ENCODE results near the gene NFIB.

The NFIB gene

GRCh38 chr9:14099737-14100136 lies 214.2 kb downstream of the NFIB start:
- H3K79me2 ChIP-seq (ENCODE audit: low read length), result no peaks in the 10 kb centered on the region
- H3K9me3 ChIP-seq (replicated peaks; ENCODE audit: insufficient read depth, low read length), result no peaks in the 10 kb centered on the region
- H3K27me3 ChIP-seq (replicated peaks; ENCODE audit: insufficient read depth, low read length), result no peaks in the 10 kb centered on the region
- H4K20me1 ChIP-seq (ENCODE audit: insufficient read depth, low read length), result no peaks in the 10 kb centered on the region
- H3K36me3 ChIP-seq (replicated peaks; ENCODE audit: insufficient read depth, low read length), result no peaks in the 10 kb centered on the region
- no peak overlapping the region for H3K9ac ChIP-seq (ENCODE audit: low read length)
- no peak overlapping the region for H3K4me2 ChIP-seq (ENCODE audit: low read depth, low read length)
- no peak overlapping the region for H2AFZ ChIP-seq (ENCODE audit: low read length)
- no peaks in the 10 kb centered on the region for H3K9me2 ChIP-seq (replicated peaks; ENCODE audit: insufficient read depth, low read length)
- TF ChIP-seq EZH2phosphoT487 (IDR thresholded peaks at IDR 0.05; ENCODE audit: low read length) (no peak), EZH2 (optimal IDR thresholded peaks at IDR 0.05; ENCODE audit: low read depth, low read length) (no peak), CTCF (IDR thresholded peaks at IDR 0.05; ENCODE audit: low read length) (no peak)
- no peaks in the 10 kb centered on the region for H3K4me1 ChIP-seq (ENCODE audit: low read length)
- H3K27ac ChIP-seq (ENCODE audit: low read length), result no peak overlapping the region
- no peak for DNase-seq
- H3K4me3 ChIP-seq (ENCODE audit: low read length), result no peak overlapping the region
- no peaks in the 10 kb centered on the region for H3F3A ChIP-seq (ENCODE audit: insufficient read depth, low read length)

- Histone ChIP-seq H4K20me1 (ENCODE audit: insufficient read depth, low read length) (no peaks in the 10 kb centered on the region), H3K9ac (ENCODE audit: low read length) (no peak overlapping the region), H3K4me1 (ENCODE audit: low read length) (no peaks in the 10 kb centered on the region), H3K9me3 (replicated peaks; ENCODE audit: insufficient read depth, low read length) (no peaks in the 10 kb centered on the region), H3K9me2 (replicated peaks; ENCODE audit: insufficient read depth, low read length) (no peaks in the 10 kb centered on the region), H3K36me3 (replicated peaks; ENCODE audit: insufficient read depth, low read length) (no peaks in the 10 kb centered on the region), H3K27me3 (replicated peaks; ENCODE audit: insufficient read depth, low read length) (no peaks in the 10 kb centered on the region), H3K79me2 (ENCODE audit: low read length) (no peaks in the 10 kb centered on the region), H3F3A (ENCODE audit: insufficient read depth, low read length) (no peaks in the 10 kb centered on the region), H3K27ac (ENCODE audit: low read length) (no peak overlapping the region), H3K4me3 (ENCODE audit: low read length) (no peak overlapping the region), H3K4me2 (ENCODE audit: low read depth, low read length) (no peak overlapping the region), H2AFZ (ENCODE audit: low read length) (no peak overlapping the region)
- no peak for DNase-seq
- TF ChIP-seq EZH2phosphoT487 (IDR thresholded peaks at IDR 0.05; ENCODE audit: low read length) (no peak), CTCF (IDR thresholded peaks at IDR 0.05; ENCODE audit: low read length) (no peak), EZH2 (optimal IDR thresholded peaks at IDR 0.05; ENCODE audit: low read depth, low read length) (no peak)
Observed at GRCh38 chr9:14098486-14099180, 215.3 kb downstream of the NFIB start.

GRCh38 chr9:14097666-14098415 lies 216.1 kb downstream of the NFIB start:
- H4K20me1 ChIP-seq (ENCODE audit: insufficient read depth, low read length), result no peaks in the 10 kb centered on the region
- no peaks in the 10 kb centered on the region for H3K27me3 ChIP-seq (replicated peaks; ENCODE audit: insufficient read depth, low read length)
- H3K9me2 ChIP-seq (replicated peaks; ENCODE audit: insufficient read depth, low read length), result no peaks in the 10 kb centered on the region
- TF ChIP-seq EZH2phosphoT487 (IDR thresholded peaks at IDR 0.05; ENCODE audit: low read length) (no peak), CTCF (IDR thresholded peaks at IDR 0.05; ENCODE audit: low read length) (no peak), EZH2 (optimal IDR thresholded peaks at IDR 0.05; ENCODE audit: low read depth, low read length) (no peak)
- H3K9ac ChIP-seq (ENCODE audit: low read length), result no peak overlapping the region
- no peak overlapping the region for H3K4me2 ChIP-seq (ENCODE audit: low read depth, low read length)
- H3K79me2 ChIP-seq (ENCODE audit: low read length), result no peaks in the 10 kb centered on the region
- no peaks in the 10 kb centered on the region for H3F3A ChIP-seq (ENCODE audit: insufficient read depth, low read length)
- no peaks in the 10 kb centered on the region for H3K4me1 ChIP-seq (ENCODE audit: low read length)
- H3K27ac ChIP-seq (ENCODE audit: low read length), result no peak overlapping the region
- no peaks in the 10 kb centered on the region for H3K9me3 ChIP-seq (replicated peaks; ENCODE audit: insufficient read depth, low read length)
- no peak for DNase-seq
- no peak overlapping the region for H3K4me3 ChIP-seq (ENCODE audit: low read length)
- H2AFZ ChIP-seq (ENCODE audit: low read length), result no peak overlapping the region
- no peaks in the 10 kb centered on the region for H3K36me3 ChIP-seq (replicated peaks; ENCODE audit: insufficient read depth, low read length)
